ENCODE data around the gene INF2. TPM values are rescaled to one million over a fixed set of nuclear protein-coding genes. Genes with fewer than 3 reads are reported as not detected.

Gene INF2
- total and polyA plus RNA-seq, 2 donors (not counting 3 experiments of a cell fraction or from before 2014, with no cell fraction given), result 55.3 to 124 TPM

- H2AFZ ChIP-seq (ENCODE audit: low read depth, low read length), result no peak overlapping the region
- dilution Hi-C loops (cut with MboI; ENCODE audit: extremely low pct_ligation_motif_present, low sequenced_read_pairs) (no loop called here), intact Hi-C loops (cut with micrococcal nuclease) (loop anchor here (2.0 kb wide), 1 partner anchor 25 kb away; the partner anchor contains the start of gene INF2)
- no peak overlapping the region for H3K27ac ChIP-seq (ENCODE audit: insufficient read depth, low read depth, low read length)
- no peaks in the 10 kb centered on the region for H3K27me3 ChIP-seq (ENCODE audit: control insufficient read depth in 2 of 2, insufficient read depth in 2 of 2, low read length in 2 of 2)
- no peak overlapping the region for H3K4me2 ChIP-seq (ENCODE audit: insufficient read depth, low read length)
- H3K79me2 ChIP-seq (ENCODE audit: control insufficient read depth, insufficient read depth, low read length), result no peaks in the 10 kb centered on the region
- H3K9me3 ChIP-seq (replicated peaks; ENCODE audit: control insufficient read depth, insufficient read depth, low read length), result no peaks in the 10 kb centered on the region
- TF ChIP-seq JUN (IDR thresholded peaks at IDR 0.05; ENCODE audit: borderline replicate concordance, insufficient read depth, insufficient read length, low read depth) (no peak), FOS (IDR thresholded peaks at IDR 0.05; ENCODE audit: borderline replicate concordance, insufficient read depth, low read length) (no peak), EZH2 (IDR thresholded peaks at IDR 0.05; ENCODE audit: borderline replicate concordance, low read depth, low read length, severe bottlenecking) (no peak), MYC (IDR thresholded peaks at IDR 0.05; ENCODE audit: low read depth, low read length) (no peak), MAX (IDR thresholded peaks at IDR 0.05; ENCODE audit: insufficient read depth, insufficient read length) (no peak), GATA2 (IDR thresholded peaks at IDR 0.05; ENCODE audit: insufficient read depth, insufficient read length, low read depth, low read length) (no peak), POLR2A (IDR thresholded peaks at IDR 0.05; ENCODE audit: low read depth, low read length) (no peak)
- CTCF ChIA-PET, result interaction anchor here (1.0 to 1.2 kb wide), 2 partner anchors 14 to 45 kb away, joined by 3 to 4 read pairs; no protein-coding TSS in a partner anchor
- FAIRE-seq, result no peak
- no peaks in the 10 kb centered on the region for H3K36me3 ChIP-seq (ENCODE audit: control insufficient read depth in 2 of 2, extremely low read depth in 1 of 2, insufficient read depth in 2 of 2, low read length in 2 of 2)
- no peaks in the 10 kb centered on the region for H4K20me1 ChIP-seq (replicated peaks; ENCODE audit: control insufficient read depth, extremely low read depth, insufficient read depth, low read length)
- DNase-seq (ENCODE audit: low read depth, low spot score), result no peak
- peaks cover 4% of the 10 kb centered on the region for H3K4me1 ChIP-seq (ENCODE audit: control insufficient read depth, extremely low read depth, insufficient read depth, low read length)
- H3K9me1 ChIP-seq (replicated peaks; ENCODE audit: control insufficient read depth, extremely low read depth, insufficient read depth, low read length), result no peaks in the 10 kb centered on the region
- BruUV-seq (replicated peaks), result no TSS peak
- H3K4me3 ChIP-seq (replicated peaks in 1 of 3; ENCODE audit: insufficient read depth in 1 of 3, low read depth in 1 of 3, low read length in 3 of 3), result no peak overlapping the region
- no peak overlapping the region for H3K9ac ChIP-seq (replicated peaks; ENCODE audit: extremely low read depth, insufficient read depth, low read length)
- POLR2A ChIA-PET, result no interaction called here
These were observed 25.3 kb upstream of the INF2 start for GRCh38 chr14:104664107-104664506.

- Histone ChIP-seq H3K27ac (ENCODE audit: insufficient read depth, low read depth, low read length) (no peak overlapping the region), H3K4me3 (replicated peaks in 1 of 3; ENCODE audit: insufficient read depth in 1 of 3, low read depth in 1 of 3, low read length in 3 of 3) (no peak overlapping the region), H3K9me3 (replicated peaks; ENCODE audit: control insufficient read depth, insufficient read depth, low read length) (no peaks in the 10 kb centered on the region), H3K79me2 (ENCODE audit: control insufficient read depth, insufficient read depth, low read length) (no peaks in the 10 kb centered on the region), H3K9me1 (replicated peaks; ENCODE audit: control insufficient read depth, extremely low read depth, insufficient read depth, low read length) (no peaks in the 10 kb centered on the region), H2AFZ (ENCODE audit: low read depth, low read length) (no peak overlapping the region), H3K4me2 (ENCODE audit: insufficient read depth, low read length) (no peak overlapping the region), H4K20me1 (replicated peaks; ENCODE audit: control insufficient read depth, extremely low read depth, insufficient read depth, low read length) (no peaks in the 10 kb centered on the region), H3K36me3 (ENCODE audit: control insufficient read depth in 2 of 2, extremely low read depth in 1 of 2, insufficient read depth in 2 of 2, low read length in 2 of 2) (no peaks in the 10 kb centered on the region), H3K27me3 (ENCODE audit: control insufficient read depth in 2 of 2, insufficient read depth in 2 of 2, low read length in 2 of 2) (no peaks in the 10 kb centered on the region), H3K9ac (replicated peaks; ENCODE audit: extremely low read depth, insufficient read depth, low read length) (no peak overlapping the region), H3K4me1 (ENCODE audit: control insufficient read depth, extremely low read depth, insufficient read depth, low read length) (peaks cover 4% of the 10 kb centered on the region)
- FAIRE-seq (no peak), DNase-seq (ENCODE audit: low read depth, low spot score) (no peak)
- dilution Hi-C loops (cut with MboI; ENCODE audit: extremely low pct_ligation_motif_present, low sequenced_read_pairs), result no loop called here
- ChIA-PET CTCF (interaction anchor here (1.0 to 2.2 kb wide), 5 partner anchors 11 to 45 kb away, joined by 3 to 30 read pairs (median 4); no protein-coding TSS in a partner anchor), POLR2A (interaction anchor here (0.6 kb wide), 1 partner anchor 30 kb away, joined by 3 read pairs; no protein-coding TSS in a partner anchor)
- BruUV-seq (replicated peaks), result no TSS peak
- TF ChIP-seq GATA2 (IDR thresholded peaks at IDR 0.05; ENCODE audit: insufficient read depth, insufficient read length, low read depth, low read length) (no peak), MAX (IDR thresholded peaks at IDR 0.05; ENCODE audit: insufficient read depth, insufficient read length) (no peak), POLR2A (IDR thresholded peaks at IDR 0.05; ENCODE audit: low read depth, low read length) (no peak), POLR2AphosphoS5 (IDR thresholded peaks at IDR 0.05; ENCODE audit: insufficient read depth, low read depth, low read length) (no peak), JUN (IDR thresholded peaks at IDR 0.05; ENCODE audit: borderline replicate concordance, insufficient read depth, insufficient read length, low read depth) (no peak), CTCF (IDR thresholded peaks at IDR 0.05; ENCODE audit: extremely low read depth in 1 of 2, insufficient read depth in 1 of 2, low read depth in 1 of 2, low read length in 2 of 2) (no peak), FOS (IDR thresholded peaks at IDR 0.05; ENCODE audit: borderline replicate concordance, insufficient read depth, low read length) (no peak), MYC (IDR thresholded peaks at IDR 0.05; ENCODE audit: low read depth, low read length) (no peak), EZH2 (IDR thresholded peaks at IDR 0.05; ENCODE audit: borderline replicate concordance, low read depth, low read length, severe bottlenecking) (no peak)
- intact Hi-C loops (cut with micrococcal nuclease), result loop anchor here (2.0 kb wide), 1 partner anchor 24 kb away; the partner anchor contains the start of gene INF2
These were observed 24.8 kb upstream of the INF2 start for GRCh38 chr14:104664588-104664987.

Data from endothelial cell of umbilical vein (primary cell).